Right lobe of liver (tissue), 4 donors: ENCODE results near the gene C5AR1.
"Not testable (repeated sequence)": the region's sequence is repeated elsewhere in the genome, so short reads cannot be mapped to it uniquely, and the experiment has no call there.

Experiments used
- CTCF ChIP-seq, 4 donors: fragments of 200-600 bp in 3 of 4; fragments of 450-650 bp in 1 of 4; IDR thresholded peaks; one replicate each; pipeline versions ENCODE4 v1.5.1 to v1.8.0; 2016 to 2022; ENCODE audit warnings: antibody characterized with exemption in 4 of 4, mild to moderate bottlenecking in 2 of 4
- POLR2A ChIP-seq: fragments of 450-650 bp; IDR thresholded peaks from one replicate; pipeline ENCODE4 v1.6.1; 2017; ENCODE audit warnings: antibody characterized with exemption, mild to moderate bottlenecking
- donor health status: DM: no; HTN: no; CAD: no.
- donor health status: DM: no; HTN: no; CAD: no.
- donor health status: DM: no; HTN: yes; CAD: no.

DNA sequence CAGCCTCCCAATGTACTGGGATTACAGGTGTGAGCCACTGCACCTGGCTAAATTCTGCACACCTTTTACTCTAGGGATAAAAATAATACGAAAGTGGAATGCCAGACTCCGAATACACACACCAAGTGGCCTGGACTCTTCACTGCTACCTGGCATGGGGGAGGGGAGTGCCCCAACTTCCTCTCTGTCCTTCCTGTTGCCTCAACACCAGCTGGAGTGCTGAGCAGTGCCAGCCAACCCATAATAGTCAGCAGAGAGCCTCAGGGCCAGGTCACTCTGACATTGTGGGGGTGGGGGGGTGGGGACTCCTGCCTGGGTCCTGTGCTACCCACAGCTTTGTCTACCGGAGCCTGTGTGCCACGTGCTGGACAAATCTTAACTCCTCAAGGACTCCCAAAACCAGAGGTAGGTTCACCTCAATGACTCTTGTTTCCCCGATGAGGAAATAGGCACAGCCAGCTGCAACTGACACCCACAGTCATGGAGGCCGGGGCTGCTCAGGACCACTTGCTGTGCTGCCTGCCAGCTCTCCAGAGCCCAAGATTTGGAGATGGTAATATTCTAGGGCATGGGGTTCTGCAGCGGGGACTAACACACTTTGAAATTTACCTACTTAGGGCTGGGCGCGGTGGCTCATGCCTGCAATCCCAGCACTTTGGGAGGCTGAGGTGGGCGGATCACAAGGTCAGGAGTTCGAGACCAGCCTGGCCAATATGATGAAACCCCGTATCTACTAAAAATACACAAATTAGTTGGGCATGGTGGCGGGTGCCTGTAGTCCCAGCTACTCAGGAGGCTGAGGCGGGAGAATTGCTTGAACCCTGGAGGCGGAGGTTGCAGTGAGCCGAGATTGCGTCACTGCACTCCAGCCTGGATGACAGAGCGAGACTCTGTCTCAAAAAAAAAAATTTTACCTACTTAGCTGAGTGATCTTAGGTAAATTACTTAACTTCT lies 27.4 kb downstream of the C5AR1 start:
- not testable (repeated sequence) for TF ChIP-seq CTCF (IDR thresholded peaks at IDR 0.05); POLR2A
